HEK293 (cell line): ENCODE results near the gene DLG2.

Experiments used
- CTCF ChIA-PET: fragments of 350-600 bp; formaldehyde crosslinking; extraction: SDS; loops from one replicate; lab custom pipeline; 2021; ENCODE audit warnings: antibody characterized with exemption; lab: Yijun Ruan, JAX
- POLR2A ChIA-PET: fragments of 300-600 bp; formaldehyde crosslinking; extraction: SDS; loops from one replicate; lab custom pipeline; 2020; ENCODE audit warnings: antibody characterized with exemption, inconsistent platforms; lab: Yijun Ruan, JAX
- H3K27ac ChIP-seq: fragments of 200-500 bp; sonication (Bioruptor generic); 2 replicates; pipeline ENCODE4 v1.5.1; 2014; ENCODE audit warnings: low read depth, low read length, control low read depth, inconsistent platforms; ENCODE audit errors: extremely low read depth
- H3K36me3 ChIP-seq, 2 experiments: fragments of 200-500 bp in 1 of 2; sonication (Bioruptor generic) in 1 of 2; 1 replicate in 1 of 2; 2 replicates in 1 of 2; pipeline ENCODE4 v1.5.1; 2014 to 2017; ENCODE audit warnings: inconsistent platforms in 2 of 2, low read length in 2 of 2; ENCODE audit not compliant: control insufficient read depth in 2 of 2, insufficient read depth in 1 of 2
- H3K4me1 ChIP-seq: fragments of 200-500 bp; sonication (Bioruptor generic); 2 replicates; pipeline ENCODE4 v1.5.1; 2014; ENCODE audit warnings: mild to moderate bottlenecking, low read length, inconsistent platforms; ENCODE audit not compliant: control insufficient read depth, insufficient read depth
- H3K4me3 ChIP-seq: 2 replicates; pipeline ENCODE4 v1.5.1; 2011; ENCODE audit warnings: low read depth, mild to moderate bottlenecking, control low read depth, low read length, moderate library complexity
- H3K9me3 ChIP-seq: fragments of 200-500 bp; sonication (Bioruptor generic); 2 replicates; pipeline ENCODE4 v1.5.1; 2014; ENCODE audit warnings: low read depth, low read length, inconsistent platforms; ENCODE audit not compliant: control insufficient read depth, insufficient read depth
- OSR2 ChIP-seq: fragments of 450-650 bp; formaldehyde crosslinking; IDR thresholded peaks from 2 replicates; pipeline ENCODE4 v1.5.1; 2016; ENCODE audit warnings: missing biosample characterization, missing genetic modification characterization
- PRDM2 ChIP-seq: fragments of 450-650 bp; formaldehyde crosslinking; IDR thresholded peaks from 2 replicates; pipeline ENCODE4 v1.5.1; 2016; ENCODE audit warnings: missing biosample characterization, missing genetic modification characterization, borderline replicate concordance
- SCRT1 ChIP-seq: fragments of 450-650 bp; formaldehyde crosslinking; IDR thresholded peaks from 2 replicates; pipeline ENCODE4 v1.5.1; 2016; ENCODE audit warnings: missing biosample characterization, missing genetic modification characterization, borderline replicate concordance
- SETDB1 ChIP-seq: IDR thresholded peaks from one replicate; pipeline ENCODE4 v1.6.1; 2017; ENCODE audit warnings: mild to moderate bottlenecking, low read length, moderate library complexity, mixed read lengths; ENCODE audit not compliant: insufficient read length
- ZNF138 ChIP-seq: fragments of 450-650 bp; formaldehyde crosslinking; IDR thresholded peaks from 2 replicates; pipeline ENCODE4 v1.5.1; 2016; ENCODE audit warnings: missing biosample characterization, missing genetic modification characterization, borderline replicate concordance
- ZNF221 ChIP-seq: fragments of 450-650 bp; formaldehyde crosslinking; IDR thresholded peaks from 2 replicates; pipeline ENCODE4 v1.5.1; 2017; ENCODE audit warnings: missing biosample characterization, missing genetic modification characterization, borderline replicate concordance
- ZNF24 ChIP-seq: fragments of 450-650 bp; formaldehyde crosslinking; IDR thresholded peaks from 2 replicates; pipeline ENCODE4 v1.5.1; 2016; ENCODE audit warnings: missing biosample characterization, missing genetic modification characterization
- ZNF362 ChIP-seq: fragments of 450-650 bp; formaldehyde crosslinking; IDR thresholded peaks from 2 replicates; pipeline ENCODE4 v1.5.1; 2016; ENCODE audit warnings: missing biosample characterization, missing genetic modification characterization
- ZNF747 ChIP-seq: fragments of 450-650 bp; formaldehyde crosslinking; IDR thresholded peaks from 2 replicates; pipeline ENCODE4 v1.5.1; 2016; ENCODE audit warnings: missing biosample characterization, missing genetic modification characterization
- ZNF776 ChIP-seq: fragments of 450-650 bp; formaldehyde crosslinking; IDR thresholded peaks from 2 replicates; pipeline ENCODE4 v1.5.0; 2017; ENCODE audit warnings: missing biosample characterization, missing genetic modification characterization, borderline replicate concordance
- TF ChIP-seq, protein P1 (sequence below): fragments of 450-650 bp; formaldehyde crosslinking; conservative IDR thresholded peaks from 2 replicates; pipeline ENCODE4 v1.5.1; 2016; ENCODE audit warnings: low read depth, missing biosample characterization, missing genetic modification characterization
- TF ChIP-seq, protein P2 (sequence below): fragments of 450-650 bp; IDR thresholded peaks from 2 replicates; pipeline ENCODE4 v1.5.1; 2018; ENCODE audit warnings: missing biosample characterization, missing genetic modification characterization
- TF ChIP-seq, protein P3 (sequence below): fragments of 450-650 bp; formaldehyde crosslinking; optimal IDR thresholded peaks from 2 replicates; pipeline ENCODE3; 2016; ENCODE audit warnings: missing biosample characterization, mild to moderate bottlenecking, missing genetic modification characterization

Gene DLG2

GRCh38 chr11:83540728-83541127 is 2086.4 kb downstream of the DLG2 start (continued):
- no peak for TF ChIP-seq PRDM2 (tag by site-specific recombination)
- TF ChIP-seq, protein P1, sequence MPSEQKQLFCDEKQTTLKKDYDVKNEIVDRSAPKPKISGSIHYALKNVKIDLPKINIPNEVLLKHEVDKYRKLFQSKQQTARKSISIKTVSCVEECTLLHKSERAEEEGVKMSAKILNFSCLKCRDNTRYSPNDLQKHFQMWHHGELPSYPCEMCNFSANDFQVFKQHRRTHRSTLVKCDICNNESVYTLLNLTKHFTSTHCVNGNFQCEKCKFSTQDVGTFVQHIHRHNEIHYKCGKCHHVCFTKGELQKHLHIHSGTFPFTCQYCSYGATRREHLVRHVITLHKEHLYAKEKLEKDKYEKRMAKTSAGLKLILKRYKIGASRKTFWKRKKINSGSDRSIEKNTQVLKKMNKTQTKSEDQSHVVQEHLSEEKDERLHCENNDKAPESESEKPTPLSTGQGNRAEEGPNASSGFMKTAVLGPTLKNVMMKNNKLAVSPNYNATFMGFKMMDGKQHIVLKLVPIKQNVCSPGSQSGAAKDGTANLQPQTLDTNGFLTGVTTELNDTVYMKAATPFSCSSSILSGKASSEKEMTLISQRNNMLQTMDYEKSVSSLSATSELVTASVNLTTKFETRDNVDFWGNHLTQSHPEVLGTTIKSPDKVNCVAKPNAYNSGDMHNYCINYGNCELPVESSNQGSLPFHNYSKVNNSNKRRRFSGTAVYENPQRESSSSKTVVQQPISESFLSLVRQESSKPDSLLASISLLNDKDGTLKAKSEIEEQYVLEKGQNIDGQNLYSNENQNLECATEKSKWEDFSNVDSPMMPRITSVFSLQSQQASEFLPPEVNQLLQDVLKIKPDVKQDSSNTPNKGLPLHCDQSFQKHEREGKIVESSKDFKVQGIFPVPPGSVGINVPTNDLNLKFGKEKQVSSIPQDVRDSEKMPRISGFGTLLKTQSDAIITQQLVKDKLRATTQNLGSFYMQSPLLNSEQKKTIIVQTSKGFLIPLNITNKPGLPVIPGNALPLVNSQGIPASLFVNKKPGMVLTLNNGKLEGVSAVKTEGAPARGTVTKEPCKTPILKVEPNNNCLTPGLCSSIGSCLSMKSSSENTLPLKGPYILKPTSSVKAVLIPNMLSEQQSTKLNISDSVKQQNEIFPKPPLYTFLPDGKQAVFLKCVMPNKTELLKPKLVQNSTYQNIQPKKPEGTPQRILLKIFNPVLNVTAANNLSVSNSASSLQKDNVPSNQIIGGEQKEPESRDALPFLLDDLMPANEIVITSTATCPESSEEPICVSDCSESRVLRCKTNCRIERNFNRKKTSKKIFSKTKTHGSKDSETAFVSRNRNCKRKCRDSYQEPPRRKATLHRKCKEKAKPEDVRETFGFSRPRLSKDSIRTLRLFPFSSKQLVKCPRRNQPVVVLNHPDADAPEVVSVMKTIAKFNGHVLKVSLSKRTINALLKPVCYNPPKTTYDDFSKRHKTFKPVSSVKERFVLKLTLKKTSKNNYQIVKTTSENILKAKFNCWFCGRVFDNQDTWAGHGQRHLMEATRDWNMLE (tag by site-specific recombination), result no peak
- no peak for TF ChIP-seq OSR2 (tag by site-specific recombination)
- no peak for TF ChIP-seq ZNF362 (tag by site-specific recombination)
- no peak for TF ChIP-seq ZNF138 (tag by site-specific recombination)
- TF ChIP-seq ZNF776 (tag by site-specific recombination), result no peak
- TF ChIP-seq SCRT1 (tag by site-specific recombination), result no peak
- TF ChIP-seq, protein P2, sequence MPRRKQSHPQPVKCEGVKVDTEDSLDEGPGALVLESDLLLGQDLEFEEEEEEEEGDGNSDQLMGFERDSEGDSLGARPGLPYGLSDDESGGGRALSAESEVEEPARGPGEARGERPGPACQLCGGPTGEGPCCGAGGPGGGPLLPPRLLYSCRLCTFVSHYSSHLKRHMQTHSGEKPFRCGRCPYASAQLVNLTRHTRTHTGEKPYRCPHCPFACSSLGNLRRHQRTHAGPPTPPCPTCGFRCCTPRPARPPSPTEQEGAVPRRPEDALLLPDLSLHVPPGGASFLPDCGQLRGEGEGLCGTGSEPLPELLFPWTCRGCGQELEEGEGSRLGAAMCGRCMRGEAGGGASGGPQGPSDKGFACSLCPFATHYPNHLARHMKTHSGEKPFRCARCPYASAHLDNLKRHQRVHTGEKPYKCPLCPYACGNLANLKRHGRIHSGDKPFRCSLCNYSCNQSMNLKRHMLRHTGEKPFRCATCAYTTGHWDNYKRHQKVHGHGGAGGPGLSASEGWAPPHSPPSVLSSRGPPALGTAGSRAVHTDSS (tag by site-specific recombination), result no peak

GRCh38 chr11:83540112-83540675 is 2086.9 kb downstream of the DLG2 start:
- Histone ChIP-seq H3K9me3 (no peaks in the 10 kb centered on the region), H3K36me3 (no peaks in the 10 kb centered on the region), H3K4me3 (no peak overlapping the region), H3K27ac (no peak overlapping the region), H3K4me1 (no peaks in the 10 kb centered on the region)
- ChIA-PET POLR2A (no interaction called here), CTCF (interaction anchor here (0.9 to 1.2 kb wide), 2 partner anchors 9 to 20 kb away, joined by 3 to 5 read pairs; no protein-coding TSS in a partner anchor)
- no peak for TF ChIP-seq ZNF747 (tag by site-specific recombination)
- no peak for TF ChIP-seq ZNF221 (tag by site-specific recombination)
- TF ChIP-seq, protein P3, sequence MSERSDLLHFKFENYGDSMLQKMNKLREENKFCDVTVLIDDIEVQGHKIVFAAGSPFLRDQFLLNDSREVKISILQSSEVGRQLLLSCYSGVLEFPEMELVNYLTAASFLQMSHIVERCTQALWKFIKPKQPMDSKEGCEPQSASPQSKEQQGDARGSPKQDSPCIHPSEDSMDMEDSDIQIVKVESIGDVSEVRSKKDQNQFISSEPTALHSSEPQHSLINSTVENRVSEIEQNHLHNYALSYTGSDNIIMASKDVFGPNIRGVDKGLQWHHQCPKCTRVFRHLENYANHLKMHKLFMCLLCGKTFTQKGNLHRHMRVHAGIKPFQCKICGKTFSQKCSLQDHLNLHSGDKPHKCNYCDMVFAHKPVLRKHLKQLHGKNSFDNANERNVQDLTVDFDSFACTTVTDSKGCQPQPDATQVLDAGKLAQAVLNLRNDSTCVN (tag by site-specific recombination), result no peak
- TF ChIP-seq ZNF24 (tag by site-specific recombination), result no peak
- TF ChIP-seq SETDB1, result no peak
- no peak for TF ChIP-seq PRDM2 (tag by site-specific recombination)
